NCI-H1105 treated with DMSO at 0.1 percent for 48 hours (cell line): ENCODE data around the gene CAMSAP2.

ENCODE experiments used
- DNase-seq: peaks from one replicate; lab custom pipeline; 2025; lab: John Stamatoyannopoulos, UW

The CAMSAP2 gene

DNA sequence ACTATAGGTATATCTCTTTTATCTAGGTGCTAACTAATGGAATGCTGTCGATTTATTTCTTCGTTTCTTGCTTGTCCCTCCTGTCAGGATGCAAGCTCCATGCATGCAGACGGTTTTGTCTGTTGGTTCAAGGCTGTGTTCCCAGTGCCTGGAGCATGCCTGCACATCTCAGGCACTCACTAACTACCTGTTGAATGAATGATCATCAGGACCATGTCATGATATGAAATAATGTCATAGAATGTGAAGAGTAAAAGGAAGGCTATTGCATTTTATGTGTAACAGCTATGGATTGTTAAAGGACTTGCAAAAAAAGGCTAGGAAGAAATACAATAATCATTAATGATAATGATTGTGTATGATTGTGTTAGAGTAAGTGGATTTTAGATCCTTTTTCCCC is 138.3 kb downstream of the CAMSAP2 start:
- DNase-seq = no peak

DNA sequence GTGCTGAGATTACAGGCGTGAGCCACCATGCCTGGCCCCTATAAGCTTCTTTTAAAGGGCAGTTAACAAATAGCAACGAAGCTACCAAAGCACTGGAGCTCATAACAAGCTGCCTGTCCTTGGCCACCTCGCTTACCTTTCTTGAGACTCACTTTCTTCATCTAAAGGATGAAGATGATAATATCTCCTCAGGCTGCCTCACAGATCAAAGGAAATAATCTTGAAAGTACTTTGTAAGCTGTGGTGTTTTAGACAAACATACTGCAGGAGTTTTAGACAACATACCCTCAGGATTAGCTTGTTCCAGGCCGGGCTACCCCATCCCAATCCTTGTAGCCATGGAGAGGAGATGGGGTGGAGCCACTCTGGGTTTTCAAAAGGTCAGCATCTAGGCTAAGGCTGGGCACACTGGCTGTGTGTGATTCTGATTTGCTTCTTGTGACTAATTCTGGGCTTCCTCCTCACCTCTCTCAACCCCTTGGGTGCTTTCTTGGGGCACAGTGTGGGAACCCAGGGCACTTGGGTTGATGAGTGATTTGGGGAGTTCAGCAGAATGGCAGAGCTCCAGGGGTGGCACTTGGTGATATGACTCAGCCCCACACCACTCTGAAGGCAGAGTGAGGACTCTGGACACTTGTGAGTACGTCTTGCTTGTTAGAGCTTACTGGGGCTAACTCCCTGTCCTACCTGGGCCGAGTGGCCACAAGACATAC is 139.3 kb downstream of the CAMSAP2 start:
- DNase-seq = no peak

DNA sequence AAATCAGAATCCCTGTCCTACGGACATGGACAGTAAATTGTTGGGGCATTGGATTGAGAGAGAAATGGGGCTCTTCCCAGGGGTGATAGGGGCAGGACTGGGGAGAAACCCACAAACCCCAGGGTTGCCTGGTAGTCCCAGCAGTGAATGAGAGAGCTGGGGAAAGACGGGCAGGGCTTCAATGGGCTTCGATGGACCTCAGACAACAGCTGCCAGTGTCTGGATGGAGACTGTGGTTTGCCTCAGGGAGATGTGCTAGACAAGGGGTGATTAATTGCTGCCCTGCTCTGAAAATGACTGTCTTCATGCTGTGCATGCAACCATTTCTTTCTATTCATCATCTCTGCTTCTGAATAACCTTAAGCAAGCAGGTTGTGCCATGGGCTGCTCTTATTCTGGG is 141.5 kb downstream of the CAMSAP2 start:
- no peak for DNase-seq

DNA sequence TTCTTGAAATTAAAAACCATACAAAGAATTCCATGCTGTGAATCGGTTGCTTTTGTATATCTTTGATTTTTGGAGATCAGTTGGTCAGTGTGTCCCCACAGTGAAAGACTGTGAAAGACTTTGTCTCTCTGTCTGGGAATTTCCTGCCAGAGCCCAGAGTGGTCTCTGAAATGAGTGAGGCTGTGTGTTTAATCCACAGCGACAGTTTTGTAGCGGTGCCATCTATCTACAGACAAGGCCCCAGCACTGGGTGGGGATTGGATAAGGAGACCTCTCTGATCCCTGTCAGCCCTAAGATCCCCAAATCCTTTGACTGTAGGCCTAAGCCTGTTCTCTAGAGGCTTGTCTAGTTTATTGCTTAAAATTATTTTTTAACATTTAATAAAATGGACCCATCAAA is 144.4 kb downstream of the CAMSAP2 start:
- DNase-seq = no peak

DNA sequence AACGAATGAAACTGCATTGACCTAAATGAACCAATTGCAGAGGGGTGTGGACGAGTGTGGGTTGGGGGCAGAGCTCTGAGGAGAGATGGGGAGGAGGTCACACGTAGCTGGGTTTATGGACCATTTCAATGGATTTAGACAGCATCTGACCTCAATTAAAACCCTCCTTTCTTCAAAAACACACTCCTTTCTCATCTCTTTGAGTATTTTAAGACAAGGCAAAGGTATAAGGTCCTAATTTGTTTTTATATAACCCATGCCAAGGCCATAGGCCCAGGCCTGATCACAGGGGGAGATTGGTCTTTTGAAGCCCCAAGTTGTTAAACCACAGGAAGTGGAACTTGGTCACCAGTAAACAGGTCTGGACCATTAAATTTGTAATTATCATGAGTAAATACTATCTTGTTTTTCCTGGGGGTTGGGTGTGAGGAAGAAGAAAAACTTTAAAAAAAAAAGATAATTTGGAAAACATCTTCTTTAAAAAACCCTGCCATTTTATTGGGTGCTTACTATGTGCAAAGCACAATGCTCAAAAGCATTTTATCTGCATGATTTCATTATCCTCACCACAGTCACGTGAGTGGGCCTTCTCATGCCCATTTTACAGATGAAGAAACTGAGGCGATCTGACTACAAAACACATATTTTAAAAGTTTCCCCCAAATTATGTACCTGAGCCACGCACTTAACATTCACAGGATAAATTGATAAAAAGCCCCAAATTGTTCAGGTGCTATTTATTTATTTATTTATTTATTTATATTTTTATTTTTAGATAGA is 147.1 kb downstream of the CAMSAP2 start:
- no peak for DNase-seq

DNA sequence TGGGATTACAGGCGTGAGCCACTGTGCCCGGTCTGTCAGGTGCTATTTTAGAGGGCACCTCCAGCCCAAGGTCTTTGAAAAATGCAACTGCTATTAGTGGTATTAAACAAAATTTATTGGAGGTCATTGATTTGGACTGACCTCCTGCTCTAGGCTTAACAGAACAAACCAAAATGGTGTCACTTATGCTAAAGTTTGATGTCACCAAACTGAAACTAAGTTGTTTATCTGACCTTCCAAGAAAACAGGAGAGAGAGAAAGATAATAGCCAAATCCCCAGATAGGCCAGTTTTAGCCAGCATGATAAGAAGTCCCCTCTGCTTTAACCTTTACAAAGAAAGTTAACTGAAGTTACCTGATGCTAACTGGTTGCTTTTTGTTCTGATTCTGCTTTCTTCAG is 147.9 kb downstream of the CAMSAP2 start:
- no peak for DNase-seq

DNA sequence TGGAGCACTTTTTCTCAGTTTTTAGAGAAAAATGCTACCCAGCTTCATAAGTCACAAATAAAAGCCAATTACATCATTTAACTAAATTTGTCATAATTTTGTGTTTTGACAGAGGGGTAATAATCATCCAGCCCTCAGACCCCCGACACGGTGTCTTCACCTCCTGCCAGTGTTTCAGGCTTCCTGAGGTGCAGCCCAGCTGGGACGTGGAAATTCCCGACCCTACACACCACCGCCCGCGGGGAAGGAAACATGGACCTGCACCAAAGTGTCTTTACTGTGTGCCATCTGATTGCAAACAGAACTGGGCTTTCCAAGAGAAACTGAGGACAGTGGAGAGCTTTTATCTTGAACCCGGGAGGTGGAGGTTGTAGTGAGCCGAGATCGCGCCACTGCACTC is 148.3 kb downstream of the CAMSAP2 start:
- DNase-seq = no peak

DNA sequence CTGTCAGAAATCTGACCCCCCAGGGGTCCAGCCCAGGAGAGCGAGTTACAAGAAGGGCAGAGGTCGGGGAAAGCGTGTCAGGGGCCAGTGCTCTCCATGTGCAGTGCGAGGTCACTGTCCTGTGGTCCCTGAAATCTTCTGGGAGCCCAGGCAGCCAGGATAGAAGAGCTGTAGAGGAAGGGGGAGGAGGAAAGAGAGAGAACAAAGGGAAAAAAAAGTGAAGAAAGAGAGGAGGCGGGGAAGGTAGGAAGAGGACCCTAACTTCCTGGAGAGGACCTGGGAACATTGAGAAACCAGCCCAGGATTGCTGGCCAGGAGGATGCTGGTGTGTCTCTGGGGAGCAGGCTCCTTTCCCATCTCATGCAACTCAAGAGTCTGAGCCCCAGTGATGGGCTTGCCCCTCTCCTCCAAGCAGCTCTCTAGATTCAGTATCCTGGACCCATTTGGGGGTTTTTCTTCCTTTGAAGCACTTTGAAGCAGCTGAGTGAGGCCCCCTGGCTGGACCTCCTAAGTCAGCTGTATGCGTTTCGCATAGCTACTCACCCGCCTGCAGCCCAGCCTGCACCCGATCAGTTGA is 149.2 kb downstream of the CAMSAP2 start:
- DNase-seq = no peak

DNA sequence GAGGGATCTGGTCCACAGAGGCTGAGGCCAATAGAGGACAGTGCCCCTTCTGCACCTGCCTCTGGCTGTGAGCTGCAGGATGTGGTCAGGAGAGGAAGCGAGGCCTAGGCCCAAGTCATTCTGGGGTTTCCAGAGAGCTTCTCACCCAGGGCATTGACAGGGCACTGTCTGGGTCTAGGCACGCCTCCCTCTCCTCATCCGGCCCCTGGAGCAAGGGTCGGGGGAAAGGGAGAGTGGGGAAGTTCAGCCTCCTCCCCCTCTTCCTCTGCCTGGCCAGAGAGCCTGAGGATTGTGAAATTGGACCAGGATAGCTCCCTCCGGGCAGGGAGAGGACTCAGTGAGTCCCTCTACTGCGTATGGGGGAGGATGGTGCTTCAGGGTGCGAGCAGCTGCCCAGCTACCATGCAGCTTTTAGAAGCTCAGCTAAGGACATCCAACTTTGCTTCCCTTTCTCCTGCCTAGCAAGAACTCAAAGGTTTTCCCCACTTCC is 149.7 kb downstream of the CAMSAP2 start:
- DNase-seq = no peak

DNA sequence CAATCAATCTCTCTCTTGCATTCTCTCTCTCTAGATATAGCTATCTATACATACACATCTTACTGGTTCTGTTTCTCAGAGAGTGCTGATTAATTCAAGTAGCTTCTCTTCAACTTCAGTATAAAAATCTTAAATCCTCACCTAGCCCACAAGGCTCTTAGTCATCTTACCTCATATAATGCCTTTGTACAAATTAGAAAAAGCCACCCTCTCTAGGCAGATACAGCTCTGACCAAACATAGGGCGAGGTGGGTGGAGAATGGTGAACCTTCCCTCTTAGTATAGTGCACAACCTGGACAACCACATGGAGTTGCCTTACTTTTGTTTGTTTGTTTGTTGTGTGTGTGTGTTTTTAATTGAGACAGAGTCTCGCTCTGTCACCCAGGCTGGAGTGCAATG is 150.9 kb downstream of the CAMSAP2 start:
- DNase-seq = no peak

DNA sequence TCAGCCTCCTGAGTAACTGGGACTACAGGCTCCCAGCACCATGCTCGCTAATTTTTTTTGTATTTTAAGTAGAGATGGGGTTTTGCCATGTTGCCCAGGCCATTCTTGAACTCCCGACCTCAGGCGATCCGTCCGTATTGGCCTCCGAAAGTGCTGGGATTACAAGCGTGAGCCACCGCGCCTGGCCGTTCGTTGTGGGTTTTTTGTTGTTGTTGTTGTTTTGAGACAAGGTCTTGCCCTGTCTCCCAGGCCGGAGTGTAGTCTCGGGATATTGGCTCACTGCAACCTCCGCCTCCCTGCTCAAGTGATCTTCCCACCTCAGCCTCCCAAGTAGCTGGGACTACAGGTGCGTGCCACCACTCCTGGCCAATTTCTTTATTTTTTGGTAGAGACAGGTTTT is 151.3 kb downstream of the CAMSAP2 start:
- no peak for DNase-seq

DNA sequence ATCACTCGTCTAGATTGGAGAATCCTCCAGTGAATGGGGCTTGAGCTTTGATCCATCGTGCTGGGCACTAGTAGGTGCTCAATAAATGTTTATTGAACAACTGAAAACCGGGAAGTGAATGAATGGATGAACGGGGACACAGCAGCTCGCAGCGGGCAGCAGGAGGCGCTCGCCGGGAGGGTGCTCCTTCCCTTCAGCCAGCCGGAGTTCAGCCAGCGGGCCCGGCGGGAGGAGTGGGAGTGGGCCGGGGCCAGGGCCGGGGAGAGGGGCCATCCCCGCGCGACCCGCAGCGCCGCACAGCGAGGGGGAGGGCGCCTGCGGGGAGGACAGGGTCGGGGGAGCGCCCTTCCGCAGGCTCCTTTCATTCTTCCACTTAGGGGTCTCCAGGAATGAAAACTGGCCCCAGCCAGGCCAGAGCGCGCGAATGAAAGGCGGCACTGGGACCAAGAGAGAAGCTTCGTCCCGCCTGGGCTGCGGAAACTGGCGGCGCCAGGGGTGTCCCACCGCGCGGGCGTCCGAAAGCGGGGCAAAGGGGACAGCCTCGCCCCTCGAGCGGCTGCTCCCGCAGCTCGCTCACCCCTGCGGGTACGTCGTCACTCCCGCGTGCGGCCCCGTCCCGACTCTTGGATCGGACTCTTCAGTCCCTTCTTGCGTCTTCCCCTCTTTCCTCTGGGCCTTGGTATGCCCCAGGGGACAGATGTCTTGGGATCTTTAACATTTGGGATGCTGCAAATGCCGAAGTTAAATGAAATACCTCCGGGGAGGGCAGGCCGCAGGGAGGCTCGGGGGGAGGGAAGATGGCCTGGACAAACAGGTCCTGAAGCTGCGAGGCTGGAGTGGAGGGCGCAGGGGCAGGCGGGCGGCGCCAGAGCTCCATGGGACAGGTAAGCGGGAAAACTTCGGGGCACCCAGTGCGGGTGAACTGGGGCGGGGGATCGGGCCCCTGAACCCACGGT is 152.4 kb downstream of the CAMSAP2 start:
- no peak for DNase-seq

DNA sequence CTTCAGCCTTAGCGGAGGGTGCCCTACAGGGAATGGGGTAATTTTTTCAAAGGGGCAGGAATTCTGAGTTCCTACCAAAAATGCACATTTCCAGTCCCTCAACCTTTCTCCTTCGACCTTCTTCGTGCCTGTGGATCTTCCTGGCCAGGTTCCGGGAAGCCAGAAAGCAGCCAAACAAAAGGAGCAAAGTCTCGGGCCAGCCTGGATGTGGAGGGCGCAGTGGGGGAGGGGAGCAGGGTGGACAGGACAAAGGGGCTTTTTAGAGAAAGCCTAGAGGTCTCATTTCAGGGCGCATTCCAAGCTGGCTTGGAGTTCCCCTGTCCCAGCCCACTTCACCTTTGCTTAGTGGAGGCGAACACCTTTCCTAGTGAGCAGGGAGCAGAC is 153.1 kb downstream of the CAMSAP2 start:
- DNase-seq = no peak

DNA sequence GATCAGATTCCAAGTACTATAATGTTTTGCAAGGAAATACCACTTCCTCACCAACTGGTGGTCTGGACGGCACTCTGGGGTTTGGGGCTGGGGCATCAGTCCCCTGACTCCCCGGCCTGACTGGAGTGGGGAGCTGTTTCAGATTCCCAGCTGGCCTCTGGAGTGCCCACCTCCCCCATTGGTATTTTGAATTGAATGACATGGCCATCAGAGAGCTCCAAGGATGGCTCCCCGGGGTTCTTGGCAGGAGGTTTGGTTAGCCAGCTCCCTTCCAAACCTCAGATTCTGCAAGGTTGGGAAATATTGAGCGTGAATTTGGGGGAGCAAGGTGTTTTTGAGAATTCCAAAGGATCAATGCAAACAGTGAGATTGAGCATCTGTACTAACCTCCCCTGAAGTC is 153.9 kb downstream of the CAMSAP2 start:
- DNase-seq = no peak

DNA sequence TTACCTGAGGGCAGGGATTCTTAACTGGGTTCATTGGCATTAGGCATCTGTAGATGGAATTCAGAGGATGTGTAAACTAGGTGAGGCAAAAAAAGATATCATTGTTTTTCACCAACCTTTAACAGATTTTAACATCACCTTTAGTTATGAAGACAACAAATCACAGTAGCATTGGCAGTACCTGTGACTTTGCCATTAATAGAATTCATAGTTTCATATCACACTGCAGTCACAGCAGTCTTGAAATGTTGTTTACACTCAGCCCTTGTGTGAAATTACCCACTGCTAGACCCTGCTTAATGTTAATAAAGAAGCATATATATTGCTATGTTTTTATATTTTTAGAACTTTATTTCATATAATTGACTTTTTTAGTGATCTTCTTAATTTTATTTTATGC is 154.3 kb downstream of the CAMSAP2 start:
- no peak for DNase-seq

DNA sequence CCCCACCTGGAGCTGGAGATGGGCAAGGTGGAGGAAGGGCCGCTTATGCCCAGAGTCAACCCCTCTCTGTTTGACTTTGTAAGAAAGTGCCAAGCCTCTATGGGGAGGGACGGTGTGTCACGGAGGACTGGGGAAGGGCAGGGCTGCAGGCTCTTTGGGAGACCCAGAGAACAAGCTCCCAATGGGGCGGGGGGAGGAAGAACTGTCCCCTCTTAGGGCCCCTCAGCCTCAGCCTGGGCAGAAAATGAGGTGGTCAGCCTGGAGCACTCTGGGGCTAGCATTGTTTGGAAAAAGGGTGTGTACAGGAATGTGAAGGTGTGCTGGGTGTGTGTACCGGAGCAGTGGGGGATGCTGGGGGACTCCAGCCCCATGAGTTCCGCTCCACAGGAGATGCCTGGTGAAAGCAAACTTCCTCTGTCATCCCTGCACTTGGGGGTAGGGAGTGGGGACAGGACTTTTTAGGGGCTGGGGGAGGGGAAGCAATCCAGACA is 154.8 kb downstream of the CAMSAP2 start:
- no peak for DNase-seq

DNA sequence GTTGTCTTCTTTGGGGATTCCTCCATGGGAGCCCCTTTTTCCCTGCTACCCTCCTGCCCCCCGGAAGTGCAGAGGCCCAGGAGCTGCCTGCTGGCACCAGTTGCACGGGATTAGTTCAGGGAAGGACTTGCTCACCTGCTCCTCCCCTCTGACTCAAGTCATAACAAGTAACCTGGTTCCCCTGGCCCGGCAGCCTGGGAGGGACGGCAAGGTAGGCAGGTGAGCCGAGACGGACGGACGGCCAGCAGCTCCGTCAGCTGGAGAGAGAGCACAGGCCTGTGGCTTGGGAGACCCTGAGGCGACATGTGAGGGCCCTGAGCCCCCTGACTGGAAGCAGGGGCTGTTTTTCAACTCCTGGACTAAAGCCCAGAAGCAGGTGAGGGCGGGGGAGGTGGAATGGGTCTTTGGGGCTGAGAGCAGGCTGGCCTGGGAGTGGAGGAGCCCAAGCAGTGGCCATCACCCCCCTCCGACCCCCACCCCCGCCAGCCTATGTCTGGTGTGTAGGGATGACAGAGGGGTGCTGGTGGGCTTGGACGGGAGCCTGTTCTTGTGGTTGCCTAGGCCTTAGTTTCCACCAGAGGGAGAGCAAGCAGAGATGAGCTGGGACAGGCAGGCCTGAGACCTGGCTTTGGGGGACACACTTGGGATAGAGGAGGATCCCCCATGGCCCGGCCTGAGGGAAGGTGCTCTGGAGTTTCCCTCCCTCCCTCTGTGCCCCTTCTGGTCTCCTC is 156.2 kb downstream of the CAMSAP2 start, which contains the start of gene INAVA:
Gene INAVA, plus strand, starts transcription at position 189 of the 731 bp plus-strand sequence. CDS start 3,501 bp downstream, outside the sequence.
- peak; percentile 21 for DNase-seq

DNA sequence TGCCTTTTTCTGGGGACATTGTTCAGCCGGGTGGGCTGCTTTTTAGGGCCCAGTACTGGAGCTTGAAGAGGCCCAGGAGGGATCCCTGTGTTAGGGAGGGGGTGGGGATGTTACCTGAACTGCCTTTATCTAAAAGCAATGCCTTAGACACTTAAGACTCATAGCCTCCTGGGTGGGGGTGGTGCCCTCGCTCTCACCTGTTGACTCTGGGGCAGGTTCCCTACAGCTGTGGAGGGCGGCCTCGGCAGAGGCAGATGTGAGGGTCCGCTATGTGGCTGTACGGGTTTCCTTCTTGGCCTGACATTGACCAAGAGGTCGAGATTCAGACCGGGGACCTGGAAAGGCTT is 156.7 kb downstream of the CAMSAP2 start:
- no peak for DNase-seq

DNA sequence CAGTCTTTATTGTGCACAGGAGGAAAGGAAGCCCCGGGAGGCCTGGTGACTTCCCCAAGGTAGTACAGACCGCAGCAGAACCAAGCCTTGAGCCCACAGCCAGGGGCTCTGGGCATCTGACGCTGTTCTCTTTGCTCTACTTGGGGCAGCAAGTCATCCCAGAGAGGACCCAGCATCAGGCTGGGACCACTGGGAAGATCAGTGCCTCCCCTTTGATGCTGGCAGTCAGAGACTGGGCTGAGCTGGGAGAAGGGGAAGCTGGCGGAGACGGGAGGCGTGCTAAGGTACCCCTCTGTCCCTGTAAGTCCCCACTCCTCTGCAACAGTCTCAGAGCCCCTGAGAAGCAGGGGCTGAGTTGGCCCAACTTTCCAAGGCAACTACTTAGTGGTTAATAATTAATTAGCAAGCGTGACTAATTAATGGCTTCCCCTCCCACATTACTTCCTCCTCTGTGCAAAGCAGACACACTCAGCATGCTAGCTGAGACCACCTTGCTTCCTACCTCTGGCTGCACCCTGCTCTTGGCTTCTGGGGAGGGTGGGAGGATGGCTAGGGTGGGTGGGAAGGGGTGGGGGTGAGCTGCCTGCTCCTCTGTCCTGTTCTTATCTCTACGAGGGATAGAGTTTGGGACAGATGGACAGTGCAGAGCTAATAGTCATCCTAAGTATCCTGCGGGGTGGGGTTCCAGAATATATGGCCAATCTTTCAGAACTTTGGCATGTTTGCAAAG is 157.3 kb downstream of the CAMSAP2 start:
- DNase-seq = no peak

DNA sequence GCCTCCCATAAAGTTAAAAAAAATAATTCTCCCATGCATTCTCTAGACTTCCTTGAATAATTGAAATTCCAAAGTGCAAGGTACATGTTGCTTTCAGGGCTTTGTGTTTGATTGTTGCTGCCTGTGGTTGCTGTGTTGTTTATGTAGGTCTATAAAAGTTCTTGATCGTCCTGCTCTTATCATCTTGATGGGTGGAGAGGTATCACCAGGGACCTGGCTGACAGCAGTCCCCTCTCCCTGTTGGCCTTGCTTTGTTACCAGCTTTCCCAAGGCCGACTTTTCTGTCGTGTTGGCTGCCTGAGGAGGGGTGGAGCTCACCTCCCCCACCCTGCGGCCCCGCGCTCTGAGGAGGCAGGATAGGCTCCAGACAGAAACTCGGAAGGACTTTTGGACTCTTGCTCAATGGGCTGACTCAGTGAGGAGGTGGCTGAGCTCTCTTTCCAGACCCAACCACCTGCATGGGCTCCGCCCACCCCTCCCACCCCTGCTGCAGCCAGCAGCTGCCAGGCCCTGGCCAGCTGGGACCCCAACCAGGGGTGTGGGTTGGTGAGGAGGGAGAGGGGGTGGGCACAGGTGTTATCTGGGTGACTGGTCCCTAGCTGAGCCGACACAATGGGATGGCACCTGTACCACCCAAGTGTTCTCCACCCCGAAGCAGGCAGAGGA is 158.0 kb downstream of the CAMSAP2 start:
- DNase-seq = no peak
